WTC11 (cell line): ENCODE results near the gene PSMD13. TPM values are rescaled to one million over a fixed set of nuclear protein-coding genes. Genes with fewer than 3 reads are reported as not detected.
"Not testable (repeated sequence)": the region's sequence is repeated elsewhere in the genome, so short reads cannot be mapped to it uniquely, and the experiment has no call there.

Experiments
- ATAC-seq: fragments of 200-7000 bp; cut with Tn5 transposase; 2 replicates; pipeline ENCODE4 v1.10.0; 2021; ENCODE audit warnings: mild to moderate bottlenecking, moderate library complexity
- CTCF ChIA-PET: fragments of 300-600 bp; sonication (Branson Sonifier 250); formaldehyde crosslinking; loops from one replicate; lab custom pipeline; 2021; ENCODE audit warnings: antibody characterized with exemption; lab: Charles Lee
- POLR2A ChIA-PET: fragments of 350-600 bp; sonication (Branson Sonifier 250); formaldehyde crosslinking; loops from one replicate; lab custom pipeline; 2021; ENCODE audit warnings: antibody characterized with exemption; lab: Charles Lee
- DNase-seq: peaks from one replicate; pipeline ENCODE4 v3.0.0; 2021; ENCODE audit warnings: low spot score
- H3K27ac Mint-ChIP-seq: 2 replicates; pipeline ENCODE4 v1.8.0; 2021; ENCODE audit warnings: mixed read lengths
- H3K27me3 Mint-ChIP-seq: 2 replicates; pipeline ENCODE4 v1.8.0; 2021; ENCODE audit warnings: low read depth, mild to moderate bottlenecking, moderate library complexity, mixed read lengths
- H3K36me3 Mint-ChIP-seq: 2 replicates; pipeline ENCODE4 v1.8.0; 2021; ENCODE audit warnings: mixed read lengths
- H3K4me1 Mint-ChIP-seq: 2 replicates; pipeline ENCODE4 v1.8.0; 2022; ENCODE audit warnings: mixed read lengths
- H3K4me3 Mint-ChIP-seq: 2 replicates; pipeline ENCODE4 v1.8.0; 2021; ENCODE audit warnings: mild to moderate bottlenecking, moderate library complexity, mixed read lengths
- H3K9me3 Mint-ChIP-seq: 2 replicates; pipeline ENCODE4 v1.8.0; 2021; ENCODE audit warnings: mixed read lengths
- ELF4 ChIP-seq: sonication (generic); formaldehyde crosslinking; IDR thresholded peaks from 2 replicates; pipeline ENCODE4 v1.8.1; 2022; ENCODE audit warnings: low read depth, mild to moderate bottlenecking, moderate library complexity, missing genetic modification reagents
- FOXJ3 ChIP-seq: sonication (generic); formaldehyde crosslinking; IDR thresholded peaks from 2 replicates; pipeline ENCODE4 v1.9.0; 2021; ENCODE audit warnings: missing genetic modification reagents, mild to moderate bottlenecking, borderline replicate concordance
- MXD4 ChIP-seq: fragments of 250-450 bp; sonication (Bioruptor Pico); IDR thresholded peaks from 2 replicates; pipeline ENCODE4 v1.8.0; 2021; ENCODE audit warnings: mild to moderate bottlenecking, moderate library complexity, borderline replicate concordance
- NR1H2 ChIP-seq: sonication (generic); formaldehyde crosslinking; IDR thresholded peaks from 2 replicates; pipeline ENCODE4 v1.9.0; 2021; ENCODE audit warnings: mild to moderate bottlenecking, moderate library complexity, missing genetic modification reagents
- NR2C2 ChIP-seq: sonication (generic); formaldehyde crosslinking; IDR thresholded peaks from 2 replicates; pipeline ENCODE4 v1.8.0; 2022; ENCODE audit warnings: mild to moderate bottlenecking, missing genetic modification reagents
- PRRX2 ChIP-seq: fragments of 250-450 bp; sonication (Bioruptor Pico); IDR thresholded peaks from 2 replicates; pipeline ENCODE4 v1.8.0; 2021; ENCODE audit warnings: mild to moderate bottlenecking
- RELA ChIP-seq: sonication (generic); formaldehyde crosslinking; IDR thresholded peaks from 2 replicates; pipeline ENCODE4 v1.8.1; 2022; ENCODE audit warnings: missing genetic modification reagents, mild to moderate bottlenecking, borderline replicate concordance
- TEAD4 ChIP-seq: sonication (generic); formaldehyde crosslinking; IDR thresholded peaks from 2 replicates; pipeline ENCODE4 v1.8.0; 2022; ENCODE audit warnings: mild to moderate bottlenecking, missing genetic modification reagents
- total RNA-seq: library from RNA; stranded (reverse); gene quantifications from 3 replicates; pipeline ENCODE4 v1.2.3, GENCODE V29; 2021
- TF ChIP-seq, protein P1 (sequence below): fragments of 250-450 bp; sonication (Bioruptor Pico); IDR thresholded peaks from 2 replicates; pipeline ENCODE4 v1.8.0; 2021; ENCODE audit warnings: mild to moderate bottlenecking
- TF ChIP-seq, protein P2 (sequence below): fragments of 250-450 bp; sonication (Bioruptor Pico); IDR thresholded peaks from 2 replicates; pipeline ENCODE4 v1.9.0; 2021; ENCODE audit warnings: moderate library complexity, mild to moderate bottlenecking, inconsistent platforms, borderline replicate concordance
- TF ChIP-seq, protein P3 (sequence below): fragments of 250-450 bp; sonication (Bioruptor Pico); IDR thresholded peaks from 2 replicates; pipeline ENCODE4 v1.9.0; 2021; ENCODE audit warnings: mild to moderate bottlenecking
- TF ChIP-seq, protein P4 (sequence below): sonication (generic); formaldehyde crosslinking; conservative IDR thresholded peaks from 2 replicates; pipeline ENCODE4 v1.8.1; 2022; ENCODE audit warnings: mild to moderate bottlenecking, missing genetic modification reagents
- TF ChIP-seq, protein P5 (sequence below): fragments of 250-450 bp; sonication (Bioruptor Pico); conservative IDR thresholded peaks from 2 replicates; pipeline ENCODE4 v1.9.0; 2021; ENCODE audit warnings: mild to moderate bottlenecking
- TF ChIP-seq, protein P6 (sequence below): sonication (generic); formaldehyde crosslinking; IDR thresholded peaks from 2 replicates; pipeline ENCODE4 v1.8.0; 2023; ENCODE audit warnings: missing genetic modification reagents, mild to moderate bottlenecking, borderline replicate concordance

Gene PSMD13
- total RNA-seq, 1 experiment from 2014 or later, result 148 TPM

DNA sequence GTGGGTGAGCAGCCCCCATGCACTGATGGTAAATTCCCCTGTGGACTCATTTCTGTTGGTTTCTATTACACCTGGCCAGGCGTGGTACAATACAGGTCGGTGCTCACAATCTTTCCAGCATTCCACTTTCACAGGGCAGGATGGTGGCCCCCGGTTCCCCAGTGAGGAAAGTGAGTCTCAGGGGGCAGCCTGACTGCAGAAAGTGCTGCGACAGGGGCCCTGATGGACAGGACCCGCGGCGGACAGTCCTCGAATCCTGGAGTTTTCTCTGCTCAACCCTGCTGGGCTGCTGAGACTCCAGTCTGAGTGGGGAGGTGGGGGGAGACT, 49.1 kb downstream of the PSMD13 start:
- Mint-ChIP-seq H3K27ac (no peak overlapping the region), H3K4me1 (peaks cover 51% of the 10 kb centered on the region), H3K36me3 (peaks cover under 1% of the 10 kb centered on the region; the same call in 1 of the 2 replicates), H3K9me3 (no peaks in the 10 kb centered on the region), H3K27me3 (peaks cover 45% of the 10 kb centered on the region), H3K4me3 (no peak overlapping the region)
- ChIA-PET POLR2A (no interaction called here), CTCF (no interaction called here)
- DNase-seq, result no peak
- ATAC-seq, result no peak
- no peak for TF ChIP-seq RELA (CRISPR knock-in tag)
- TF ChIP-seq, protein P1, sequence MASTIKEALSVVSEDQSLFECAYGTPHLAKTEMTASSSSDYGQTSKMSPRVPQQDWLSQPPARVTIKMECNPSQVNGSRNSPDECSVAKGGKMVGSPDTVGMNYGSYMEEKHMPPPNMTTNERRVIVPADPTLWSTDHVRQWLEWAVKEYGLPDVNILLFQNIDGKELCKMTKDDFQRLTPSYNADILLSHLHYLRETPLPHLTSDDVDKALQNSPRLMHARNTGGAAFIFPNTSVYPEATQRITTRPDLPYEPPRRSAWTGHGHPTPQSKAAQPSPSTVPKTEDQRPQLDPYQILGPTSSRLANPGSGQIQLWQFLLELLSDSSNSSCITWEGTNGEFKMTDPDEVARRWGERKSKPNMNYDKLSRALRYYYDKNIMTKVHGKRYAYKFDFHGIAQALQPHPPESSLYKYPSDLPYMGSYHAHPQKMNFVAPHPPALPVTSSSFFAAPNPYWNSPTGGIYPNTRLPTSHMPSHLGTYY (CRISPR knock-in tag), result no peak
- TF ChIP-seq, protein P2, sequence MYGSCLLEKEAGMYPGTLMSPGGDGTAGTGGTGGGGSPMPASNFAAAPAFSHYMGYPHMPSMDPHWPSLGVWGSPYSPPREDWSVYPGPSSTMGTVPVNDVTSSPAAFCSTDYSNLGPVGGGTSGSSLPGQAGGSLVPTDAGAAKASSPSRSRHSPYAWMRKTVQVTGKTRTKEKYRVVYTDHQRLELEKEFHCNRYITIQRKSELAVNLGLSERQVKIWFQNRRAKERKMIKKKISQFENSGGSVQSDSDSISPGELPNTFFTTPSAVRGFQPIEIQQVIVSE (CRISPR knock-in tag), result no peak
- TF ChIP-seq, protein P3, sequence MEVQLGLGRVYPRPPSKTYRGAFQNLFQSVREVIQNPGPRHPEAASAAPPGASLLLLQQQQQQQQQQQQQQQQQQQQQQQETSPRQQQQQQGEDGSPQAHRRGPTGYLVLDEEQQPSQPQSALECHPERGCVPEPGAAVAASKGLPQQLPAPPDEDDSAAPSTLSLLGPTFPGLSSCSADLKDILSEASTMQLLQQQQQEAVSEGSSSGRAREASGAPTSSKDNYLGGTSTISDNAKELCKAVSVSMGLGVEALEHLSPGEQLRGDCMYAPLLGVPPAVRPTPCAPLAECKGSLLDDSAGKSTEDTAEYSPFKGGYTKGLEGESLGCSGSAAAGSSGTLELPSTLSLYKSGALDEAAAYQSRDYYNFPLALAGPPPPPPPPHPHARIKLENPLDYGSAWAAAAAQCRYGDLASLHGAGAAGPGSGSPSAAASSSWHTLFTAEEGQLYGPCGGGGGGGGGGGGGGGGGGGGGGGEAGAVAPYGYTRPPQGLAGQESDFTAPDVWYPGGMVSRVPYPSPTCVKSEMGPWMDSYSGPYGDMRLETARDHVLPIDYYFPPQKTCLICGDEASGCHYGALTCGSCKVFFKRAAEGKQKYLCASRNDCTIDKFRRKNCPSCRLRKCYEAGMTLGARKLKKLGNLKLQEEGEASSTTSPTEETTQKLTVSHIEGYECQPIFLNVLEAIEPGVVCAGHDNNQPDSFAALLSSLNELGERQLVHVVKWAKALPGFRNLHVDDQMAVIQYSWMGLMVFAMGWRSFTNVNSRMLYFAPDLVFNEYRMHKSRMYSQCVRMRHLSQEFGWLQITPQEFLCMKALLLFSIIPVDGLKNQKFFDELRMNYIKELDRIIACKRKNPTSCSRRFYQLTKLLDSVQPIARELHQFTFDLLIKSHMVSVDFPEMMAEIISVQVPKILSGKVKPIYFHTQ (CRISPR knock-in tag), result no peak
- no peak for TF ChIP-seq PRRX2 (CRISPR knock-in tag)
- no peak for TF ChIP-seq TEAD4 (CRISPR knock-in tag)
- TF ChIP-seq, protein P4, sequence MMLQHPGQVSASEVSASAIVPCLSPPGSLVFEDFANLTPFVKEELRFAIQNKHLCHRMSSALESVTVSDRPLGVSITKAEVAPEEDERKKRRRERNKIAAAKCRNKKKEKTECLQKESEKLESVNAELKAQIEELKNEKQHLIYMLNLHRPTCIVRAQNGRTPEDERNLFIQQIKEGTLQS (CRISPR knock-in tag), result no peak
- TF ChIP-seq, protein P5, sequence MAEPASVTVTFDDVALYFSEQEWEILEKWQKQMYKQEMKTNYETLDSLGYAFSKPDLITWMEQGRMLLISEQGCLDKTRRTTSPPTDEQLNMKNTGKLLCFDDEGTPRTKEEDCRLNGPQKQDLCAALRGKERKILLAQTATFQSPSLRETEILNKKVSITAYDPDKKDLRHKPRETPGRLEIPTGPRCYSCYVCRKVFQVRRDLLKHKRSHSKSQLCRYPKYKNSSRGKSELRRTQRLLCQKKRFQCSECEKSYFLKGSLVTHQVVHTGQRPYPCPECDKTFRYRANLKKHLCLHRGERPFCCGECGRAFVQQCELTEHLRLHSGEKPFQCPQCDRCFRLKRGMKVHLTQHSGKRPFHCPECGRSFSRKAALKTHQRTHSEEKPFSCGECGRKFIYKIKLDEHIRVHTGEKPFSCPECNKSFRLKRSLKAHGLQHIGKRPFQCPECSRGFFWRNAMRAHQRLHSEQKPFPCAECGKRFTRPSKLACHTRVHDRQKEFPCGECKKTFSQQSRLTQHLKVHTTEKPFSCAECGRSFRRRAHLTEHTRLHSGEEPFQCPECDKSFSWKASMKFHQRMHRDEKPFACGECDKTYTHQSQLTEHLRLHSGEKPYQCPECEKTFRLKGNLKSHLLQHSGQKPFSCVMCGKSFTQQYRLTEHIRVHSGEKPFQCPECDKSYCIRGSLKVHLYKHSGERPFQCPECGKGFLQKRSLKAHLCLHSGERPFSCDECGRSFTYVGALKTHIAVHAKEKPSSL (CRISPR knock-in tag), result no peak

DNA sequence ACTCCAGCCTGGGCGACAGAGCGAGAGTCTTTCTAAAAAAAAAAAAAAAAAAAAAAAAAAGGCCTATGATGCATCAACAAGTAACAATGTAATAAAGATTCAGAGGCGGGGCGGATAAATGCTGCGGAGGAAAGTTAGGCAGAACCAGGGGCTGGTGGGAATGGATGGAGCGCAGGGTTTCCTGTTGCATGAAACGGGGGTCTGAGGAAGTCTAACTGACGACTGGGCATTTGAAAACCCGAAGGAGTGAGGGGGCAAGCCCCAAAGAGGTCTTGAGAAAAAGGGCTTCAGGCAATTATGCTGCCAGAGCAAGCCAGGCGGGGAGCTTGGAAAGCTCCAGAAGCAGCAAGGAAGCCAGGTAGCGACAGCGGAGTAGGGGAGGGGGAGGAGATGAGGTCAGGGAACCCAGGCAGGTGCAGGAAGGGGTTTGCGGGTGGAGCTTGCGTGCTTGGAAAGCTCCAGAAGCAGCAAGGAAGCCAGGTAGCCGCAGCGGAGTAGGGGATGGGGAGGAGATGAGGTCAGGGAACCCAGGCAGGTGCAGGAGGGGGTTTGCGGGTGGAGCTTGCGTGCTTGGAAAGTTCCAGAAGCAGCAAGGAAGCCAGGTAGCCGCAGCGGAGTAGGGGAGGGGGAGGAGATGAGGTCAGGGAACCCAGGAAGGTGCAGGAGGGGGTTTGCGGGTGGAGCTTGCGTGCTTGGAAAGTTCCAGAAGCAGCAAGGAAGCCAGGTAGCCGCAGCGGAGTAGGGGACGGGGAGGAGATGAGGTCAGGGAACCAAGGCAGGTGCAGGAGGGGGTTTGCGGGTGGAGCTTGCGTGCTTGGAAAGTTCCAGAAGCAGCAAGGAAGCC, 50.4 kb downstream of the PSMD13 start:
- ATAC-seq, H3K36me3 Mint-ChIP-seq, H3K27ac Mint-ChIP-seq, H3K9me3 Mint-ChIP-seq: not testable (repeated sequence)
- Mint-ChIP-seq H3K27me3 (peaks cover 31% of the 10 kb centered on the region), H3K4me1 (peaks cover 55% of the 10 kb centered on the region), H3K4me3 (peak overlapping the region; percentile 75)
- DNase-seq, result peak; percentile 46
- ChIA-PET POLR2A (interaction anchor here (0.6 to 0.8 kb wide), 2 partner anchors 39 to 50 kb away, joined by 4 to 5 read pairs; no protein-coding TSS in a partner anchor), CTCF (interaction anchor here (0.9 to 1.6 kb wide), 3 partner anchors 19 to 37 kb away, joined by 3 to 13 read pairs (median 4); no protein-coding TSS in a partner anchor)

DNA sequence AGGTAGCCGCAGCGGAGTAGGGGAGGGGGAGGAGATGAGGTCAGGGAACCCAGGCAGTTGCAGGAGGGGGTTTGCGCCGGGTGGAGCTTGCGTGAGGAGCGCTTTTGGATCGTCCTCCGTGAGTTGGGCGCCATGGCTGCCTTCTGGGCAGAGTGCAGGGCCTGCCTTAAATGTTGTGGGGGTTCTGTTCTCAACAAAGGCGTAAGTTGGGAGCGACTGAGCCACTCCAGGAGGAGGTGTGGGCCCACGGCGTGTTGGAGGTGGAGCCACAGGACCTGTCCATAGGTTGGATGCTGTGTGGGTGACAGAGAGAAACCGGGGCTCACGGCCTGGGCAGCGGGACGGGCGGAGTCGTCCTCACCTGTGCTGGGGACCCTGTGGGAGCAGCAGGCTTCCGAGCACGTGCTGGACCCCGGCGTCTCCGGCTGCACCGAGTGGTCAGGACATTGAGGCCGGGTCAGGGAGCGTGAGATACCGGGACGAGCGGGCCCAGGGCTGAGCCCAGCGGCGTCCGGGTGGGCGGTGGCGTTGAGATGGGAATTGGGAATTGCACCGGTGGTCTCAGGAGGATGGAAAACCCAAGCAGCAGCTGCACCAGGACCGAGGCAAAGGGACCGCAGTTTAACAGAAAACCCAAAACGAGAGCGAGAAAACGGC, 51.2 kb downstream of the PSMD13 start:
- POLR2A ChIA-PET, result interaction anchor here (0.6 to 0.8 kb wide), 2 partner anchors 40 to 49 kb away, joined by 4 to 5 read pairs; no protein-coding TSS in a partner anchor
- Mint-ChIP-seq H3K4me3 (peak overlapping the region; percentile 75), H3K4me1 (peaks cover 49% of the 10 kb centered on the region), H3K27me3 (peaks cover 25% of the 10 kb centered on the region), H3K9me3 (no peaks in the 10 kb centered on the region), H3K36me3 (peaks cover 13% of the 10 kb centered on the region; the same call in 1 of the 2 replicates), H3K27ac (peak overlapping the region; percentile 32; the same call in 1 of the 2 replicates)
- CTCF ChIA-PET, result interaction anchor here (0.9 to 4.8 kb wide), 5 partner anchors 18 to 37 kb away, joined by 3 to 34 read pairs (median 13); no protein-coding TSS in a partner anchor
- DNase-seq (peak; percentile 42), ATAC-seq (no peak; the same call in 1 of the 2 replicates)
- TF ChIP-seq NR1H2 (CRISPR knock-in tag), result no peak
- TF ChIP-seq ELF4 (CRISPR knock-in tag), result no peak
- no peak for TF ChIP-seq FOXJ3 (CRISPR knock-in tag)
- no peak for TF ChIP-seq NR2C2 (CRISPR knock-in tag)
- TF ChIP-seq MXD4 (CRISPR knock-in tag), result no peak
- TF ChIP-seq, protein P6, sequence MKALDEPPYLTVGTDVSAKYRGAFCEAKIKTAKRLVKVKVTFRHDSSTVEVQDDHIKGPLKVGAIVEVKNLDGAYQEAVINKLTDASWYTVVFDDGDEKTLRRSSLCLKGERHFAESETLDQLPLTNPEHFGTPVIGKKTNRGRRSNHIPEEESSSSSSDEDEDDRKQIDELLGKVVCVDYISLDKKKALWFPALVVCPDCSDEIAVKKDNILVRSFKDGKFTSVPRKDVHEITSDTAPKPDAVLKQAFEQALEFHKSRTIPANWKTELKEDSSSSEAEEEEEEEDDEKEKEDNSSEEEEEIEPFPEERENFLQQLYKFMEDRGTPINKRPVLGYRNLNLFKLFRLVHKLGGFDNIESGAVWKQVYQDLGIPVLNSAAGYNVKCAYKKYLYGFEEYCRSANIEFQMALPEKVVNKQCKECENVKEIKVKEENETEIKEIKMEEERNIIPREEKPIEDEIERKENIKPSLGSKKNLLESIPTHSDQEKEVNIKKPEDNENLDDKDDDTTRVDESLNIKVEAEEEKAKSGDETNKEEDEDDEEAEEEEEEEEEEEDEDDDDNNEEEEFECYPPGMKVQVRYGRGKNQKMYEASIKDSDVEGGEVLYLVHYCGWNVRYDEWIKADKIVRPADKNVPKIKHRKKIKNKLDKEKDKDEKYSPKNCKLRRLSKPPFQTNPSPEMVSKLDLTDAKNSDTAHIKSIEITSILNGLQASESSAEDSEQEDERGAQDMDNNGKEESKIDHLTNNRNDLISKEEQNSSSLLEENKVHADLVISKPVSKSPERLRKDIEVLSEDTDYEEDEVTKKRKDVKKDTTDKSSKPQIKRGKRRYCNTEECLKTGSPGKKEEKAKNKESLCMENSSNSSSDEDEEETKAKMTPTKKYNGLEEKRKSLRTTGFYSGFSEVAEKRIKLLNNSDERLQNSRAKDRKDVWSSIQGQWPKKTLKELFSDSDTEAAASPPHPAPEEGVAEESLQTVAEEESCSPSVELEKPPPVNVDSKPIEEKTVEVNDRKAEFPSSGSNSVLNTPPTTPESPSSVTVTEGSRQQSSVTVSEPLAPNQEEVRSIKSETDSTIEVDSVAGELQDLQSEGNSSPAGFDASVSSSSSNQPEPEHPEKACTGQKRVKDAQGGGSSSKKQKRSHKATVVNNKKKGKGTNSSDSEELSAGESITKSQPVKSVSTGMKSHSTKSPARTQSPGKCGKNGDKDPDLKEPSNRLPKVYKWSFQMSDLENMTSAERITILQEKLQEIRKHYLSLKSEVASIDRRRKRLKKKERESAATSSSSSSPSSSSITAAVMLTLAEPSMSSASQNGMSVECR (CRISPR knock-in tag), result no peak
